Colonic mucosa (tissue), 4 donors: Measurements from ENCODE around the gene LYRM4. TPM values are rescaled to one million over a fixed set of nuclear protein-coding genes. Genes with fewer than 3 reads are reported as not detected.

ENCODE experiments used
- DNase-seq: peaks from one replicate; pipeline ENCODE4 v3.0.0-alpha.2; 2020
- H3K27ac ChIP-seq: fragments of 200-600 bp; one replicate; pipeline ENCODE4 v1.8.0; 2021
- H3K27me3 ChIP-seq: fragments of 200-600 bp; one replicate; pipeline ENCODE4 v1.8.0; 2021
- H3K36me3 ChIP-seq: fragments of 200-600 bp; one replicate; pipeline ENCODE4 v1.8.0; 2021
- H3K4me1 ChIP-seq: fragments of 200-600 bp; one replicate; pipeline ENCODE4 v1.8.0; 2021; ENCODE audit warnings: mild to moderate bottlenecking
- H3K4me3 ChIP-seq: fragments of 200-600 bp; one replicate; pipeline ENCODE4 v1.8.0; 2021
- H3K9ac ChIP-seq, 2 donors: one replicate each; pipeline ENCODE4 v1.7.0; 2013; ENCODE audit warnings: control low read depth in 2 of 2, low read depth in 2 of 2, low read length in 2 of 2
- H3K9me3 ChIP-seq: fragments of 200-600 bp; one replicate; pipeline ENCODE4 v1.8.0; 2021
- CTCF ChIP-seq: fragments of 200-600 bp; IDR thresholded peaks from one replicate; pipeline ENCODE4 v1.8.0; 2022; ENCODE audit warnings: antibody characterized with exemption, mild to moderate bottlenecking
- intact Hi-C: fragments of 100-400 bp; cut with DNase I; formaldehyde crosslinking; loops from one replicate; pipeline ENCODE4 v1.14.1; 2022
- total RNA-seq, 2 donors: library from RNA; stranded (reverse); fragmentation: NEBNext Ultra II Directional in 1 of 2; extraction: Animal tissue kit (Norgen Biotek cat#: 25700) in 1 of 2; gene quantifications; one replicate each; pipeline ENCODE4 v1.2.1, GENCODE V29; 2021
- donor health status: healthy.
- donor health status: DM: no; HTN: no; CAD: no.
- donor health status: DM: no; HTN: no; CAD: no.

The LYRM4 gene
- total RNA-seq, 2 donors from 2014 or later: 14.0 to 17.4 TPM

- H3K9me3 ChIP-seq: no peaks in the 10 kb centered on the region
- no peak overlapping the region for H3K9ac ChIP-seq
- H3K27me3 ChIP-seq: no peaks in the 10 kb centered on the region
- no peaks in the 10 kb centered on the region for H3K4me1 ChIP-seq
- no peaks in the 10 kb centered on the region for H3K36me3 ChIP-seq
- H3K4me3 ChIP-seq: no peak overlapping the region
- TF ChIP-seq CTCF: no peak
- intact Hi-C loops: no loop called here
- DNase-seq: no peak
- no peak overlapping the region for H3K27ac ChIP-seq
Observed at GRCh38 chr6:5293692-5294091, 32.9 kb upstream of the LYRM4 start.

- H3K27ac ChIP-seq: no peak overlapping the region
- H3K36me3 ChIP-seq: no peaks in the 10 kb centered on the region
- no peak for DNase-seq
- H3K27me3 ChIP-seq: no peaks in the 10 kb centered on the region
- H3K9ac ChIP-seq: no peak overlapping the region
- no peaks in the 10 kb centered on the region for H3K4me1 ChIP-seq
- intact Hi-C loops: no loop called here
- no peaks in the 10 kb centered on the region for H3K9me3 ChIP-seq
- H3K4me3 ChIP-seq: no peak overlapping the region
- TF ChIP-seq CTCF: no peak
Observed at GRCh38 chr6:5292154-5292553, 31.4 kb upstream of the LYRM4 start.

- no peaks in the 10 kb centered on the region for H3K27me3 ChIP-seq
- no peaks in the 10 kb centered on the region for H3K36me3 ChIP-seq
- intact Hi-C loops: no loop called here
Observed at GRCh38 chr6:5290500-5290899, 29.8 kb upstream of the LYRM4 start.

GRCh38 chr6:5290097-5290496, 29.3 kb upstream of the LYRM4 start:
- H3K9ac ChIP-seq: no peak overlapping the region
- no peaks in the 10 kb centered on the region for H3K36me3 ChIP-seq
- H3K9me3 ChIP-seq: no peaks in the 10 kb centered on the region
- H3K4me3 ChIP-seq: no peak overlapping the region
- DNase-seq: no peak
- H3K27ac ChIP-seq: no peak overlapping the region
- no peaks in the 10 kb centered on the region for H3K27me3 ChIP-seq
- intact Hi-C loops: no loop called here
- TF ChIP-seq CTCF: no peak
- H3K4me1 ChIP-seq: no peaks in the 10 kb centered on the region

More at GRCh38 chr6:5290500-5290899, 29.8 kb upstream of the LYRM4 start:
- DNase-seq: no peak
- Histone ChIP-seq H3K4me3 (no peak overlapping the region), H3K4me1 (no peaks in the 10 kb centered on the region), H3K9ac (no peak overlapping the region), H3K27ac (no peak overlapping the region), H3K9me3 (no peaks in the 10 kb centered on the region)
- no peak for TF ChIP-seq CTCF

GRCh38 chr6:5287966-5288297, 27.2 kb upstream of the LYRM4 start:
- no peaks in the 10 kb centered on the region for H3K36me3 ChIP-seq
- H3K4me3 ChIP-seq: no peak overlapping the region
- H3K27me3 ChIP-seq: no peaks in the 10 kb centered on the region
- no peaks in the 10 kb centered on the region for H3K9me3 ChIP-seq
- DNase-seq: no peak
- H3K27ac ChIP-seq: no peak overlapping the region
- no peak overlapping the region for H3K9ac ChIP-seq
- intact Hi-C loops: no loop called here
- TF ChIP-seq CTCF: no peak
- no peaks in the 10 kb centered on the region for H3K4me1 ChIP-seq
